Activated CD4-positive, alpha-beta T cell treated with anti-CD3 and anti-CD28 coated beads, Interleukin-2, amount 50 U/mL, for 4 hours (primary cell): Measurements from ENCODE around the gene JAM3.
"Not testable (repeated sequence)": the region's sequence is repeated elsewhere in the genome, so short reads cannot be mapped to it uniquely, and the experiment has no call there.

ENCODE experiments used
- DNase-seq, 2 experiments: peaks; one replicate each; pipeline ENCODE4 v3.0.0-alpha.2; 2020

JAM3 gene

GRCh38 chr11:134151083-134151747, 82.3 kb downstream of the JAM3 start:
- no peak for DNase-seq

- DNase-seq, result no peak
Observed at GRCh38 chr11:134152696-134153095, 83.8 kb downstream of the JAM3 start.

DNA sequence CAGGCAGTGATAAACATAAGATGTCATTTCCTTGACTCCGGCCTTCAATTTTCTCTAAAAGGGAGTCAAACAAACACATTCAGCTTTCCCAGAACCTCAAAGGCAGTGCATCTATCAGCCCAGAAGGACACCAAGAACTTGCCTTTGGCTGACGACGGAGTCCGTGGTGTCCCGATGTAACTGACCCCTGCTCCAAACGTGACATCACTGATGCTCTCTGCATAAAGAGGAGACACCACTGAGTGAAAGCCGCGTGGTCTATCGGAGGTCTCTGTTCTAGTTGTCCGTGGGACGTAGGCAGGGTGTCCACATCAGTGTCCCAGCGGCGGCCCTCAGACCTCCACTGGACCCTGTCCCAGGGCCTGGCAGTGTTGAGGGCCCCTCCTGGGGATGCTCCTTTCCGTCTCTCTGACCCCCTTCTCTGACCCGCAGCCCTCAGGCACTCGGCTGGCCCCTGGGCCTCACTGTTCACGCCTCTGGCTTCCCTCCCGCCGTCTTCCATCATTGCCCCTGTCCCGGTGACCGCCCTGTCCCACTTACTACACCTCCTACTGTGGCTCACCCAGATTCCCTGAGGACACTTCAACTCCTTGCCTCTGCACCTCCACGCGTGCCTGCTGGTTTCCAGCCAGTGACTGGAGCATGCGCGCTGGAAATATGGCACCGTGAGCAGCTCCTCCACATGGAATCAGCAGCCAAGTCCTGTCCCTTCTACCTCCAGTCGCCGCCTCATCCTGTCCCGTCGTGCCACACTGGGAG, 84.5 kb downstream of the JAM3 start:
- no peak for DNase-seq

DNA sequence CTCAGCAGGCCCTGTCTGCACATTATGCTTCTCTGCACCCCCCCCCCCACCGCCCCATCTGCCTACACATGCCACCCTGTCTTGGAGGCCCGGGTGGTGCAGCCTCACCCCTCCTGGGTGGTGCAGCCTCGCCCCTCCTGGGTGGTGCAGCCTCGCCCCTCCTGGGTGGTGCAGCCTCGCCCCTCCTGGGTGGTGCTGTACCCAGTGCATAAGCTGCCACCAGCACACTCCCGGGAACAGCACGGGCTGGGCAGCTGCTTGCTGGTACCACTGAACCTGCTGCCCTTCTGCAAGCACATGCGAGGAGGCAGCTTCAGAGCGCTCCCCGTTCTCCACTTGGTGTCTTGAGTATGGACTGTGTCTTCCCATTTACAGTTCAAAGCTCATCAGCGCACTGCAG, 85.6 kb downstream of the JAM3 start:
- DNase-seq, result no peak

GRCh38 chr11:134155456-134155855, 86.6 kb downstream of the JAM3 start:
- no peak for DNase-seq

DNA sequence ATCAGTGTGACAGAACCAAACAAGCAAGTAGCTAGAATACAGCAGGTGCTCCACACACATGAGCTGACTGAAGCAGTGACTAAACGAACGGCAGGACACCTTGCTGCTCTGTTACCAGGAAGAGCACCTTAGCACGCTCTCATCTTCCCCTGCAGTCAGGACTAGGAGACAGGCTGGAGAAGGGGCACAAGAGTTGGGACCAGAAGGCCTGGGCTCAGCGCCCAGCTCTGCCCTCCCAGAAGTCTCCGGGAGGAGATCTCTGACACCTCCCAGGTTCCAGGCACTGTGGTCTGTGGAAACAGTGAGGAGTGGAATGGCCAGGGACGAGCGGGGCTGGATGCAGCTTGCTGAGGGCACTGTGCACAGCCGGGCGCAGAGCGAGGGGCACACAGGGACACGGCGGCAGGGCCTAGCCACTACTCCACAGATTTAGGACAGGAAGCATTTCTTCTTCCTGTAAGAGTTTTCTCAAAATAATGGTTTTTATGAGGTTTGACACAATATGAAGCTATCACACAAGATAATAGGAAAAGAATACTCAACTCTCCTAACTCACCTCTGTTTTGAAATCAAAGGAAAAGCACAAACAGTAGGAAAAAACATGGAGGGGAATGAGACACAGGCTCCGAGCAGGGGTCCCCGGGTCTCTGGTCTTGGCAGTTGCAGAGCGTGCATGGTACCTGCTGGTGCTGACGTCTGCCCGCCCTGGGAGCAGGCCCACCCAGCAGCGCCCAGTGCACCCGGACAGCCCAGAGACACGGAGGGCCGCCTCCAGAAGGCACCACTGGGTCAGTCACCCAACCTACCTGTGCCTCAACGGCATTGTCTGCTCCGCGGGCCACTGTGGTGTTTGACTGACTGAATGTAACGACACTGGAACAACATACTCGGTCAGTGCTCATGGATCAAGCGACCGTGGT, 87.3 kb downstream of the JAM3 start:
- DNase-seq, result no peak

GRCh38 chr11:134157451-134157850, 88.6 kb downstream of the JAM3 start:
- no peak for DNase-seq

DNA sequence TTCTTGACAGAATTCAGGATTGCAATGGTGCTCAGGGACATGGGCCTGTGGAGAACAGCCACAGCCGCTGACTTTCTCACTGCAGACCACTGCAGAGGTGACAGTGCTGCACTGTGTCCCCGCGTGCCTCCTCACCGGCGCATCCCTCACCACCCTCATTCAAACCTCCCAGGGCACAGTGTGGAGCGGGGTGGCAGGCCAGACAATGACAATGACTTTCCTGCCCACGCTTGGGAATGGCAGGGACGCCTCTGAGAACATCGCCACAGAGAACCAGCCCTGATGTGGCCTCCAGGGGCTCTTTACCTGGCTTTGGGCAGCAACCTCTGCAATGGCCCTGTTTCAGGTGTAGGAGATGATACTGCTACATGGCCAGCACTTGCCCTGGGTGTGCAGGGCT, 89.2 kb downstream of the JAM3 start:
- no peak for DNase-seq

- DNase-seq, result no peak
Observed at GRCh38 chr11:134159652-134160051, 90.8 kb downstream of the JAM3 start.

- DNase-seq, result no peak
Observed at GRCh38 chr11:134164490-134165370, 95.9 kb downstream of the JAM3 start.

- DNase-seq, result no peak
Observed at GRCh38 chr11:134170177-134170918, 101.5 kb downstream of the JAM3 start.

DNA sequence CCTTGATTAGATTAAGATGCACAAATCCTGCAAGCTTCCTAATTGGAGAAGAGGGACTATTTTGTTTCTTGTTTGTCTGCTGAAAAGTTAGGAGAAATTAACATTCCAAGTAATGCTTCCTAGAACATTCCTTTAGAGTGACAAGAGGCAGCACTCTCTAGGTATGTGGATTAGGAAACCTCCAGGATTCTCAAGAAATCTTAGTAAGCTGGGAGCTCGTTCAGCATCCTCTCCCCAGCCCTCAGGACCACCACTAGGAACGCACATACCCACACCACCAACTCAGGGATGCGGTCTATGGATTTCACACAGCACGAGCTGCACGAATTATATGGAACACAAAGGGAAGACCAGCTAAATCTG, 102.0 kb downstream of the JAM3 start:
- no peak for DNase-seq

GRCh38 chr11:134171951-134172350, 103.1 kb downstream of the JAM3 start:
- no peak for DNase-seq

- DNase-seq, result no peak
Observed at GRCh38 chr11:134173296-134173695, 104.4 kb downstream of the JAM3 start.

DNA sequence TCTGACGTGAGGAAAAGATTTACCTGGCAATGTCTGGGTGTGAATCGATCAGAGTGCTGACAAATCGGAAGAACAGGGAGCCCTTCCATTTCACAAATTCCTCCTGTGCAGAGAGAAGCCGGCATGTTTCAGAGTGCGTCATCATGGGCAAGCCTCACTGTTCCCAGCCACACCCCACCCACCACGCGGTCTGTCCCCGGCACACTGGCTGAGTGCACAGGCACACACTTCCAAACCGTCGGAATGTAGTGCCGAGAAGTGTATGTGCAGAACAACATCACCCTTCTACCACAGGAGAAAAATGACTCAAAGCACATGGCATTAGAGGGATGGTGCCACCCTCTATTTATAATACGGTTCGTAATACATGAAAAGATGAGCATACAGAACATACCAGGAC, 107.4 kb downstream of the JAM3 start:
- DNase-seq, result no peak

GRCh38 chr11:134178032-134178674, 109.3 kb downstream of the JAM3 start:
- no peak for DNase-seq

GRCh38 chr11:134181707-134182106, 112.8 kb downstream of the JAM3 start:
- no peak for DNase-seq

DNA sequence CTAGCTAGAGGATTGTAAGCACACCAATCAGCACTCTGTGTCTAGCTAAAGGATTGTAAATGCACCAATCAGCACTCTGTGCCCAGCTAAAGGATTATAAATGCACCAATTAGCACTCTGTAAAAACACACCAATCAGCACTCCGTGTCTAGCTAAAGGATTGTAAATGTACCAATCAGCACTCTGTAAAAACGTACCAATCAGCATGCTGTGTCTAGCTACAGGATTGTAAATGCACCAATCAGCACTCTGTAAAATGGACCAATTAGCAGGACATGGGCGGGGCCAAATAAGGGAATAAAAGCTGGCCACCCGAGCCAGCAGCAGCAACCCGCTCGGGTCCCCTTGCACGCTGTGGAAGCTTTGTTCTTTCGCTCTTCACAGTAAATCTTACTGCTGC, 119.2 kb downstream of the JAM3 start:
- DNase-seq, result not testable (repeated sequence)

- no peak for DNase-seq
Observed at GRCh38 chr11:134196756-134197155, 127.9 kb downstream of the JAM3 start.

DNA sequence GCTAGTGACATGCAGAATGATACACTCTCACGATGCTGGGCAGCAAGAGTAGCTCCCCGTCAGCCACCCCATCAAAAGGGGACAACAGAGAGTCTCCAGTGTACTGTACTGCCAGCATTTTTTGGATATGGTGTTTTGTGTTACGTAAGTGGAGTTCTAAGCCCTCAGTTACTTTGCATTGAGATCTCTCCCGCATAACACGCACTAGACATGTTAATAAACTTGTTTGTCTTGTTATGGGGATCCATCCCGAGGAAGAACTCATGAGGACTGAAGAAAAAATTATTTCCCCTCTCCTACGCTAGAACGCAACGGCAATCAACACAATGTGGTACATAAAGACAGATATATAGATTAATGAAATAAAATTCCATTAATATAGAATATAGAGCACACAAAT, 130.7 kb downstream of the JAM3 start:
- no peak for DNase-seq

DNA sequence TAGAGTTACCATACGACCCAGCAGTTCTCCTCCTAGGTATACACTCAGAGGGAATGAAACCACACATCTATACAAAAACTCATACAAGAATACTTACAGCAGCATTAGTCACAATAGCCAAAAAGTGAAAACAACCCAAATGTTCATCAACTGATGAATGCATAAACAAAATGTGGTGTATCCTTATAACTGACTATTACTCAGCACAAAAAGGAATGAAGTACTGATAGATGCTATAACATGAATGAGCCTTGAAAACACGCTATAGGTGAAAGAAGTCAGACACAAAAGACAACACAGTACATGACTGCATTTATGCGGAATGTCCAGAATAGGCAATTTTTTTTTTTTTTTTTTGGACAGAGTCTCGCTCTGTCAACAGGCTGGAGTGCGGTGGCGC, 131.8 kb downstream of the JAM3 start:
- no peak for DNase-seq
